ENCODE results near the gene DMPK. TPM values are rescaled to one million over a fixed set of nuclear protein-coding genes. Genes with fewer than 3 reads are reported as not detected.
"Not testable (repeated sequence)": the region's sequence is repeated elsewhere in the genome, so short reads cannot be mapped to it uniquely, and the experiment has no call there.

DMPK gene
- polyA plus RNA-seq, 1 donor from 2014 or later, result 34.3 TPM

GRCh38 chr19:45801603-45802175, 19.4 kb upstream of the DMPK start:
- Histone ChIP-seq H3K9ac (ENCODE audit: low read length) (no peak overlapping the region), H3K27ac (ENCODE audit: low read length) (no peak overlapping the region), H4K20me1 (ENCODE audit: insufficient read depth) (no peaks in the 10 kb centered on the region), H2AFZ (ENCODE audit: low read depth, low read length) (no peak overlapping the region), H3K27me3 (ENCODE audit: insufficient read depth, low read depth, low read length) (no peaks in the 10 kb centered on the region), H3K4me3 (ENCODE audit: low read length) (no peak overlapping the region), H3K79me2 (replicated peaks; ENCODE audit: insufficient read depth, low read length) (no peaks in the 10 kb centered on the region), H3K4me2 (ENCODE audit: low read length) (no peak overlapping the region), H3F3A (ENCODE audit: insufficient read depth, low read length, poor library complexity, severe bottlenecking) (no peaks in the 10 kb centered on the region), H3K9me3 (ENCODE audit: low read length) (no peaks in the 10 kb centered on the region), H3K36me3 (ENCODE audit: insufficient read depth, low read length) (no peaks in the 10 kb centered on the region), H3K9me2 (ENCODE audit: insufficient read depth, low read length) (no peaks in the 10 kb centered on the region)
- TF ChIP-seq EP300 (conservative IDR thresholded peaks at IDR 0.05; ENCODE audit: poor library complexity, severe bottlenecking) (no peak), EZH2 (IDR thresholded peaks at IDR 0.05; ENCODE audit: borderline replicate concordance, insufficient read depth, low read length, poor library complexity, severe bottlenecking) (no peak), CTCF (IDR thresholded peaks at IDR 0.05; ENCODE audit: poor library complexity, severe bottlenecking) (no peak), POLR2AphosphoS5 (IDR thresholded peaks at IDR 0.05) (no peak), RAD21 (conservative IDR thresholded peaks at IDR 0.05) (no peak), TAF1 (IDR thresholded peaks at IDR 0.05; ENCODE audit: low read depth) (no peak), MXI1 (conservative IDR thresholded peaks at IDR 0.05; ENCODE audit: poor library complexity, severe bottlenecking) (no peak), SMC3 (conservative IDR thresholded peaks at IDR 0.05; ENCODE audit: poor library complexity) (no peak)
- TF ChIP-seq, protein P1, sequence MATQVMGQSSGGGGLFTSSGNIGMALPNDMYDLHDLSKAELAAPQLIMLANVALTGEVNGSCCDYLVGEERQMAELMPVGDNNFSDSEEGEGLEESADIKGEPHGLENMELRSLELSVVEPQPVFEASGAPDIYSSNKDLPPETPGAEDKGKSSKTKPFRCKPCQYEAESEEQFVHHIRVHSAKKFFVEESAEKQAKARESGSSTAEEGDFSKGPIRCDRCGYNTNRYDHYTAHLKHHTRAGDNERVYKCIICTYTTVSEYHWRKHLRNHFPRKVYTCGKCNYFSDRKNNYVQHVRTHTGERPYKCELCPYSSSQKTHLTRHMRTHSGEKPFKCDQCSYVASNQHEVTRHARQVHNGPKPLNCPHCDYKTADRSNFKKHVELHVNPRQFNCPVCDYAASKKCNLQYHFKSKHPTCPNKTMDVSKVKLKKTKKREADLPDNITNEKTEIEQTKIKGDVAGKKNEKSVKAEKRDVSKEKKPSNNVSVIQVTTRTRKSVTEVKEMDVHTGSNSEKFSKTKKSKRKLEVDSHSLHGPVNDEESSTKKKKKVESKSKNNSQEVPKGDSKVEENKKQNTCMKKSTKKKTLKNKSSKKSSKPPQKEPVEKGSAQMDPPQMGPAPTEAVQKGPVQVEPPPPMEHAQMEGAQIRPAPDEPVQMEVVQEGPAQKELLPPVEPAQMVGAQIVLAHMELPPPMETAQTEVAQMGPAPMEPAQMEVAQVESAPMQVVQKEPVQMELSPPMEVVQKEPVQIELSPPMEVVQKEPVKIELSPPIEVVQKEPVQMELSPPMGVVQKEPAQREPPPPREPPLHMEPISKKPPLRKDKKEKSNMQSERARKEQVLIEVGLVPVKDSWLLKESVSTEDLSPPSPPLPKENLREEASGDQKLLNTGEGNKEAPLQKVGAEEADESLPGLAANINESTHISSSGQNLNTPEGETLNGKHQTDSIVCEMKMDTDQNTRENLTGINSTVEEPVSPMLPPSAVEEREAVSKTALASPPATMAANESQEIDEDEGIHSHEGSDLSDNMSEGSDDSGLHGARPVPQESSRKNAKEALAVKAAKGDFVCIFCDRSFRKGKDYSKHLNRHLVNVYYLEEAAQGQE (IDR thresholded peaks at IDR 0.05; ENCODE audit: borderline replicate concordance), result no peak

DNA sequence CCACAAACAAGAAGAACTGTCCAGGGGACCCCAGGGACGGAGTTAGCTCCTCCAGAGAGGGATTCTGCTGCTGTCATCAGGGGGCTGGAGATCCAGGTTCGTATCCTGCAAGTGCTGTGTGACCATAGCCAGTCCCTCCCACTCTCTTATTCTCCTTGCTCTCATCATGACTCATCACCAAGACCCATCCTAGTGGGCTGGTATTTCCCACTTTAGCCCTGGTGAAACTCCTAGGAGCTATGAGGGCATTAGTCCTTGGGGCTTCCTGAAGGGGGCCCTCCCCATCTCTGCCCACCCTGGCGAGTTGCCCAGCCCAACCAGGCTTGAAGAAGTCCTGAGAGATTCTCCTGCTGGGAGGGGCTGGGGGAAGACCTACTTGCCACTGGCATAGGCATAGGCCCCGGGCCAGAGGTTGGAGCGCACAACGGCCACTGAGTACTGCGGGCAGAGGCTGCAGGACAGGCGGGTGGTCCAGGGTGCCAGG, 17.8 kb upstream of the DMPK start:
- H2AFZ ChIP-seq (ENCODE audit: low read depth, low read length), result no peak overlapping the region
- no peak overlapping the region for H3K4me2 ChIP-seq (ENCODE audit: low read length)
- no peaks in the 10 kb centered on the region for H3F3A ChIP-seq (ENCODE audit: insufficient read depth, low read length, poor library complexity, severe bottlenecking)
- H3K9me3 ChIP-seq (ENCODE audit: low read length), result no peaks in the 10 kb centered on the region
- no peaks in the 10 kb centered on the region for H3K79me2 ChIP-seq (replicated peaks; ENCODE audit: insufficient read depth, low read length)
- no peak overlapping the region for H3K9ac ChIP-seq (ENCODE audit: low read length)
- no peaks in the 10 kb centered on the region for H3K9me2 ChIP-seq (ENCODE audit: insufficient read depth, low read length)
- H3K27ac ChIP-seq (ENCODE audit: low read length), result no peak overlapping the region
- H3K27me3 ChIP-seq (ENCODE audit: insufficient read depth, low read depth, low read length), result no peaks in the 10 kb centered on the region
- no peak for TF ChIP-seq SMC3 (conservative IDR thresholded peaks at IDR 0.05; ENCODE audit: poor library complexity)
- no peak for TF ChIP-seq CTCF (IDR thresholded peaks at IDR 0.05; ENCODE audit: poor library complexity, severe bottlenecking)
- no peak for TF ChIP-seq EZH2 (IDR thresholded peaks at IDR 0.05; ENCODE audit: borderline replicate concordance, insufficient read depth, low read length, poor library complexity, severe bottlenecking)
- TF ChIP-seq, protein P1 (IDR thresholded peaks at IDR 0.05; ENCODE audit: borderline replicate concordance), result no peak
- TF ChIP-seq TAF1 (IDR thresholded peaks at IDR 0.05; ENCODE audit: low read depth), result no peak
- no peak for TF ChIP-seq MXI1 (conservative IDR thresholded peaks at IDR 0.05; ENCODE audit: poor library complexity, severe bottlenecking)
- TF ChIP-seq EP300 (conservative IDR thresholded peaks at IDR 0.05; ENCODE audit: poor library complexity, severe bottlenecking), result no peak
- TF ChIP-seq RAD21 (conservative IDR thresholded peaks at IDR 0.05), result no peak
- TF ChIP-seq POLR2AphosphoS5 (IDR thresholded peaks at IDR 0.05), result no peak
- H3K4me3 ChIP-seq (ENCODE audit: low read length), result no peak overlapping the region
- no peaks in the 10 kb centered on the region for H4K20me1 ChIP-seq (ENCODE audit: insufficient read depth)
- no peaks in the 10 kb centered on the region for H3K36me3 ChIP-seq (ENCODE audit: insufficient read depth, low read length)

DNA sequence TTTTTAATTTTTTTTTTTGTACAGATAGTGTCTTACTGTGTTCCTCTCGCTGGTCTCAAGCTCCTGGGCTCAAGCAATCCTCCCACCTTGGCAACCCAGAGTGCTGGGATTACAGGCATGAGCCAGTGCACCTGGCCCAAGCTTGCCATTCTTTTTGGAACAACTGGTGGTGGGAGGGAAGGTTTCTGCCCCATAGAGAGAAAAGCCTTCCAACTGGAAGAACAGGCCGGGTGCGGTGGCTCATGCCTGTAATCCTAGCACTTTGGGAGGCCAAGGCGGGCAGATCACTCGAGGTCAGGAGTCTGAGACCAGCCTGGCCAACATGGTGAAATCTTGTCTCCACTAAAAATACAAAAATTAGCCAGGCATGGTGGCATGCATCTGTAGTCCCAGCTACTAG, 17.3 kb upstream of the DMPK start:
- not testable (repeated sequence) for H3K27me3 ChIP-seq (ENCODE audit: insufficient read depth, low read depth, low read length); H3K79me2 ChIP-seq (replicated peaks; ENCODE audit: insufficient read depth, low read length); H3F3A ChIP-seq (ENCODE audit: insufficient read depth, low read length, poor library complexity, severe bottlenecking); H3K27ac ChIP-seq (ENCODE audit: low read length); H3K4me2 ChIP-seq (ENCODE audit: low read length); H3K9ac ChIP-seq (ENCODE audit: low read length); H3K9me2 ChIP-seq (ENCODE audit: insufficient read depth, low read length); H2AFZ ChIP-seq (ENCODE audit: low read depth, low read length); H3K36me3 ChIP-seq (ENCODE audit: insufficient read depth, low read length); H3K4me3 ChIP-seq (ENCODE audit: low read length); H4K20me1 ChIP-seq (ENCODE audit: insufficient read depth); H3K9me3 ChIP-seq (ENCODE audit: low read length)

All from neural cell (in vitro differentiated cells).